Calu3 (cell line): ENCODE measurements around the gene STPG2. TPM values are rescaled to one million over a fixed set of nuclear protein-coding genes. Genes with fewer than 3 reads are reported as not detected.

ENCODE experiments used
- BruUV-seq: library from RNA; stranded (reverse); fragments of 400-500 nt; replicated peaks from 2 replicates; lab custom pipeline; 2021; lab: Mats Ljungman, UMichigan
- CTCF ChIA-PET: fragments of 300-600 bp; sonication (Branson Sonifier 250); formaldehyde crosslinking; loops from one replicate; lab custom pipeline; 2022; ENCODE audit warnings: antibody characterized with exemption; lab: Charles Lee
- DNase-seq: peaks from one replicate; pipeline ENCODE4 v3.0.0; 2022
- H3K27ac Mint-ChIP-seq: one replicate; pipeline ENCODE4 v1.8.0; 2022; ENCODE audit warnings: mixed read lengths; ENCODE audit not compliant: unreplicated experiment
- H3K27me3 Mint-ChIP-seq: one replicate; pipeline ENCODE4 v1.8.0; 2022; ENCODE audit warnings: mixed read lengths; ENCODE audit not compliant: unreplicated experiment
- H3K36me3 Mint-ChIP-seq: one replicate; pipeline ENCODE4 v1.8.0; 2022; ENCODE audit warnings: mild to moderate bottlenecking, moderate library complexity, mixed read lengths; ENCODE audit not compliant: insufficient read depth, unreplicated experiment
- H3K4me1 Mint-ChIP-seq: one replicate; pipeline ENCODE4 v1.8.0; 2022; ENCODE audit warnings: mild to moderate bottlenecking, low read depth, mixed read lengths; ENCODE audit not compliant: unreplicated experiment
- H3K4me3 Mint-ChIP-seq: one replicate; pipeline ENCODE4 v1.8.0; 2022; ENCODE audit warnings: mild to moderate bottlenecking, low read depth, moderate library complexity, mixed read lengths; ENCODE audit not compliant: unreplicated experiment
- H3K9me3 Mint-ChIP-seq: one replicate; pipeline ENCODE4 v1.8.0; 2022; ENCODE audit warnings: low read depth, mixed read lengths; ENCODE audit not compliant: unreplicated experiment
- CTCF ChIP-seq: fragments of 200-600 bp; IDR thresholded peaks from one replicate; pipeline ENCODE4 v1.8.0; 2022; ENCODE audit warnings: antibody characterized with exemption; ENCODE audit not compliant: unreplicated experiment
- intact Hi-C: fragments of 100-400 bp; cut with micrococcal nuclease; formaldehyde crosslinking; loops from one replicate; pipeline ENCODE4 v1.10.0; 2022; ENCODE audit not compliant: unreplicated experiment
- total RNA-seq: library from RNA; stranded (reverse); gene quantifications from 2 replicates; pipeline ENCODE4 v1.2.3, GENCODE V29; 2022

The STPG2 gene
- total RNA-seq, 1 experiment from 2014 or later: not detected

GRCh38 chr4:97670703-97671269 is 472.5 kb downstream of the STPG2 start:
- no peak for TF ChIP-seq CTCF
- CTCF ChIA-PET: no interaction called here
- BruUV-seq: no TSS peak
- Mint-ChIP-seq H3K4me1 (no peaks in the 10 kb centered on the region), H3K36me3 (no peaks in the 10 kb centered on the region), H3K27me3 (no peaks in the 10 kb centered on the region), H3K4me3 (no peak overlapping the region), H3K9me3 (no peaks in the 10 kb centered on the region), H3K27ac (no peak overlapping the region)
- DNase-seq: no peak
- intact Hi-C loops: no loop called here

- Mint-ChIP-seq H3K4me3 (no peak overlapping the region), H3K36me3 (no peaks in the 10 kb centered on the region), H3K27ac (no peak overlapping the region), H3K9me3 (no peaks in the 10 kb centered on the region), H3K4me1 (no peaks in the 10 kb centered on the region), H3K27me3 (no peaks in the 10 kb centered on the region)
- intact Hi-C loops: no loop called here
- CTCF ChIA-PET: no interaction called here
- no peak for TF ChIP-seq CTCF
- DNase-seq: no peak
- no TSS peak for BruUV-seq
Observed at GRCh38 chr4:97665553-97665952, 477.7 kb downstream of the STPG2 start.

GRCh38 chr4:97664741-97665140 is 478.5 kb downstream of the STPG2 start:
- Mint-ChIP-seq H3K27me3 (no peaks in the 10 kb centered on the region), H3K27ac (no peak overlapping the region), H3K9me3 (no peaks in the 10 kb centered on the region), H3K36me3 (no peaks in the 10 kb centered on the region), H3K4me1 (no peaks in the 10 kb centered on the region), H3K4me3 (no peak overlapping the region)
- intact Hi-C loops: no loop called here
- CTCF ChIA-PET: no interaction called here
- no TSS peak for BruUV-seq
- no peak for DNase-seq
- no peak for TF ChIP-seq CTCF

GRCh38 chr4:97662133-97662532 is 481.1 kb downstream of the STPG2 start:
- no peak for DNase-seq
- no TSS peak for BruUV-seq
- H3K27ac Mint-ChIP-seq: no peak overlapping the region
- no peaks in the 10 kb centered on the region for H3K9me3 Mint-ChIP-seq
- no peaks in the 10 kb centered on the region for H3K36me3 Mint-ChIP-seq
- intact Hi-C loops: no loop called here
- TF ChIP-seq CTCF: no peak
- H3K27me3 Mint-ChIP-seq: no peaks in the 10 kb centered on the region
- no peaks in the 10 kb centered on the region for H3K4me1 Mint-ChIP-seq
- CTCF ChIA-PET: no interaction called here
- no peak overlapping the region for H3K4me3 Mint-ChIP-seq
